HEK293 (cell line): ENCODE measurements around the gene GUSB.

ENCODE experiments used
- CTCF ChIA-PET: fragments of 350-600 bp; formaldehyde crosslinking; extraction: SDS; loops from one replicate; lab custom pipeline; 2021; ENCODE audit warnings: antibody characterized with exemption; lab: Yijun Ruan, JAX
- POLR2A ChIA-PET: fragments of 300-600 bp; formaldehyde crosslinking; extraction: SDS; loops from one replicate; lab custom pipeline; 2020; ENCODE audit warnings: antibody characterized with exemption, inconsistent platforms; lab: Yijun Ruan, JAX
- H3K27ac ChIP-seq: fragments of 200-500 bp; sonication (Bioruptor generic); 2 replicates; pipeline ENCODE4 v1.5.1; 2014; ENCODE audit warnings: low read depth, low read length, control low read depth, inconsistent platforms; ENCODE audit errors: extremely low read depth
- H3K36me3 ChIP-seq, 2 experiments: fragments of 200-500 bp in 1 of 2; sonication (Bioruptor generic) in 1 of 2; 1 replicate in 1 of 2; 2 replicates in 1 of 2; pipeline ENCODE4 v1.5.1; 2014 to 2017; ENCODE audit warnings: inconsistent platforms in 2 of 2, low read length in 2 of 2; ENCODE audit not compliant: control insufficient read depth in 2 of 2, insufficient read depth in 1 of 2
- H3K4me1 ChIP-seq: fragments of 200-500 bp; sonication (Bioruptor generic); 2 replicates; pipeline ENCODE4 v1.5.1; 2014; ENCODE audit warnings: mild to moderate bottlenecking, low read length, inconsistent platforms; ENCODE audit not compliant: control insufficient read depth, insufficient read depth
- H3K4me3 ChIP-seq: 2 replicates; pipeline ENCODE4 v1.5.1; 2011; ENCODE audit warnings: low read depth, mild to moderate bottlenecking, control low read depth, low read length, moderate library complexity
- H3K9me3 ChIP-seq: fragments of 200-500 bp; sonication (Bioruptor generic); 2 replicates; pipeline ENCODE4 v1.5.1; 2014; ENCODE audit warnings: low read depth, low read length, inconsistent platforms; ENCODE audit not compliant: control insufficient read depth, insufficient read depth
- BCL6B ChIP-seq: fragments of 450-650 bp; formaldehyde crosslinking; IDR thresholded peaks from 2 replicates; pipeline ENCODE4 v1.5.1; 2017; ENCODE audit warnings: missing biosample characterization, missing genetic modification characterization
- EGR2 ChIP-seq: fragments of 450-650 bp; formaldehyde crosslinking; IDR thresholded peaks from 2 replicates; pipeline ENCODE4 v1.5.1; 2016; ENCODE audit warnings: low read depth, missing biosample characterization, missing genetic modification characterization
- REPIN1 ChIP-seq: fragments of 450-650 bp; formaldehyde crosslinking; IDR thresholded peaks from 2 replicates; pipeline ENCODE4 v1.5.1; 2017; ENCODE audit warnings: missing biosample characterization, missing genetic modification characterization, low read depth
- SP2 ChIP-seq: fragments of 450-650 bp; formaldehyde crosslinking; IDR thresholded peaks from 2 replicates; pipeline ENCODE4 v1.5.1; 2016; ENCODE audit warnings: missing biosample characterization, missing genetic modification characterization
- ZBTB20 ChIP-seq: fragments of 450-650 bp; formaldehyde crosslinking; IDR thresholded peaks from 2 replicates; pipeline ENCODE4 v1.5.1; 2016; ENCODE audit warnings: missing biosample characterization, missing genetic modification characterization
- ZBTB48 ChIP-seq: fragments of 450-650 bp; formaldehyde crosslinking; IDR thresholded peaks from 2 replicates; pipeline ENCODE4 v1.5.1; 2016; ENCODE audit warnings: missing biosample characterization, missing genetic modification characterization
- ZBTB49 ChIP-seq: fragments of 450-650 bp; formaldehyde crosslinking; IDR thresholded peaks from 2 replicates; pipeline ENCODE4 v1.5.1; 2016; ENCODE audit warnings: missing biosample characterization, missing genetic modification characterization, low read depth
- ZEB2 ChIP-seq: fragments of 450-650 bp; formaldehyde crosslinking; IDR thresholded peaks from 2 replicates; pipeline ENCODE4 v1.5.1; 2016; ENCODE audit warnings: missing biosample characterization, missing genetic modification characterization
- ZFHX2 ChIP-seq: fragments of 450-650 bp; formaldehyde crosslinking; conservative IDR thresholded peaks from 2 replicates; pipeline ENCODE4 v1.5.1; 2016; ENCODE audit warnings: missing biosample characterization, missing genetic modification characterization
- ZFP69B ChIP-seq: fragments of 450-650 bp; formaldehyde crosslinking; IDR thresholded peaks from 2 replicates; pipeline ENCODE4 v1.5.1; 2016; ENCODE audit warnings: missing biosample characterization, missing genetic modification characterization
- ZNF211 ChIP-seq: fragments of 450-650 bp; formaldehyde crosslinking; IDR thresholded peaks from 2 replicates; pipeline ENCODE4 v1.5.1; 2016; ENCODE audit warnings: low read depth, missing biosample characterization, missing genetic modification characterization
- ZNF24 ChIP-seq: fragments of 450-650 bp; formaldehyde crosslinking; IDR thresholded peaks from 2 replicates; pipeline ENCODE4 v1.5.1; 2016; ENCODE audit warnings: missing biosample characterization, missing genetic modification characterization
- ZNF280C ChIP-seq: fragments of 450-650 bp; formaldehyde crosslinking; IDR thresholded peaks from 2 replicates; pipeline ENCODE4 v1.5.1; 2016; ENCODE audit warnings: missing biosample characterization, missing genetic modification characterization
- ZNF449 ChIP-seq: fragments of 450-650 bp; formaldehyde crosslinking; IDR thresholded peaks from 2 replicates; pipeline ENCODE4 v1.5.1; 2017; ENCODE audit warnings: missing biosample characterization, mild to moderate bottlenecking, missing genetic modification characterization, moderate library complexity
- ZNF510 ChIP-seq: fragments of 450-650 bp; formaldehyde crosslinking; IDR thresholded peaks from 2 replicates; pipeline ENCODE4 v1.5.1; 2018; ENCODE audit warnings: mild to moderate bottlenecking, missing genetic modification characterization, missing biosample characterization; ENCODE audit not compliant: insufficient replicate concordance
- ZNF558 ChIP-seq: fragments of 450-650 bp; formaldehyde crosslinking; IDR thresholded peaks from 2 replicates; pipeline ENCODE4 v1.5.1; 2016; ENCODE audit warnings: missing biosample characterization, missing genetic modification characterization
- ZNF660 ChIP-seq: fragments of 450-650 bp; IDR thresholded peaks from 2 replicates; pipeline ENCODE4 v1.5.1; 2018; ENCODE audit warnings: missing biosample characterization, mild to moderate bottlenecking, missing genetic modification characterization
- ZNF692 ChIP-seq: fragments of 450-650 bp; formaldehyde crosslinking; IDR thresholded peaks from 2 replicates; pipeline ENCODE4 v1.5.1; 2016; ENCODE audit warnings: missing biosample characterization, missing genetic modification characterization
- ZNF704 ChIP-seq: fragments of 450-650 bp; formaldehyde crosslinking; IDR thresholded peaks from 2 replicates; pipeline ENCODE4 v1.5.1; 2016; ENCODE audit warnings: missing biosample characterization, missing genetic modification characterization
- ZNF843 ChIP-seq: fragments of 450-650 bp; formaldehyde crosslinking; IDR thresholded peaks from 2 replicates; pipeline ENCODE4 v1.5.1; 2016; ENCODE audit warnings: missing biosample characterization, missing genetic modification characterization

GUSB gene

GRCh38 chr7:65983965-65984658 lies 2.1 kb upstream of the GUSB start:
- no peak overlapping the region for H3K4me3 ChIP-seq
- CTCF ChIA-PET, result interaction anchor here (0.6 kb wide), 1 partner anchor 699 kb away, joined by 6 read pairs; no protein-coding TSS in a partner anchor
- no peaks in the 10 kb centered on the region for H3K4me1 ChIP-seq
- no peaks in the 10 kb centered on the region for H3K9me3 ChIP-seq
- TF ChIP-seq ZBTB49 (tag by site-specific recombination) (no peak), REPIN1 (no peak), ZFP69B (tag by site-specific recombination) (no peak), SP2 (tag by site-specific recombination) (no peak)
- no peak overlapping the region for H3K27ac ChIP-seq
- POLR2A ChIA-PET, result no interaction called here
- H3K36me3 ChIP-seq, result peaks cover 0 to 17% of the 10 kb centered on the region in 2 experiments; a peak in 1 of 3 replicates

- Histone ChIP-seq H3K9me3 (no peaks in the 10 kb centered on the region), H3K4me1 (no peaks in the 10 kb centered on the region), H3K27ac (no peak overlapping the region), H3K4me3 (peak overlapping the region; percentile 76), H3K36me3 (peaks cover 12 to 33% of the 10 kb centered on the region in 2 experiments; a peak in 2 of 3 replicates)
- ChIA-PET POLR2A (interaction anchor here (0.6 kb wide), 1 partner anchor 136 kb away, joined by 3 read pairs; no protein-coding TSS in a partner anchor), CTCF (interaction anchor here (0.6 to 0.7 kb wide), 2 partner anchors 26 to 49 kb away, joined by 3 to 10 read pairs; no protein-coding TSS in a partner anchor)
- TF ChIP-seq ZFHX2 (tag by site-specific recombination) (peak; percentile 85), ZNF211 (tag by site-specific recombination) (no peak), ZNF558 (tag by site-specific recombination) (no peak), ZNF692 (no peak), BCL6B (no peak), ZBTB20 (peak; percentile 63), ZNF24 (no peak), ZNF704 (tag by site-specific recombination) (no peak), ZNF660 (no peak), ZNF280C (tag by site-specific recombination) (no peak), ZEB2 (tag by site-specific recombination) (no peak), ZNF449 (no peak), ZNF510 (tag by site-specific recombination) (no peak), EGR2 (tag by site-specific recombination) (peak; percentile 79; the same call in 1 of the 2 replicates), ZBTB48 (tag by site-specific recombination) (peak; percentile 24; the same call in 1 of the 2 replicates), ZNF843 (tag by site-specific recombination) (no peak)
These were observed 1.3 kb downstream of the GUSB start for GRCh38 chr7:65980478-65981250.
